ENCODE measurements around the gene MYO5B.

MYO5B gene

DNA sequence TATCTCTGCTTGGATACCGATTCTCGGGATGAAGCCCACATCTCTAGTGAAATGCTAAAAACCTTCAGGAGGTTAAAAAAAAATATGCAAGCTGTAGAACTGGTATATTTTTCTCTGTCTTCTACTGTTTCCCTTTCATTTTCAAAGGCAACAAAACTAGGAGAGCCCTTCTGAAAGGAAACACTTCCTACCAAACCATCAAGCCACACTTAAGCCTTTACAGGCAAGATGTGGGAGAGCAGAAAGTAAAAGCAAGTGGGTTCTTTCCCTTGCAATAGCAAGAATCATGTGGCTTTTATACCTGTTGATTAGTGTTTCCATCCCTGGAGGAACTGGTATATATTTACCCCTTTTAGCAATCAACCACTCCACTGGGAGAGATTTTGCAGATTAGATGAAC is 233.7 kb downstream of the MYO5B start:
- DNase-seq: no peak

DNA sequence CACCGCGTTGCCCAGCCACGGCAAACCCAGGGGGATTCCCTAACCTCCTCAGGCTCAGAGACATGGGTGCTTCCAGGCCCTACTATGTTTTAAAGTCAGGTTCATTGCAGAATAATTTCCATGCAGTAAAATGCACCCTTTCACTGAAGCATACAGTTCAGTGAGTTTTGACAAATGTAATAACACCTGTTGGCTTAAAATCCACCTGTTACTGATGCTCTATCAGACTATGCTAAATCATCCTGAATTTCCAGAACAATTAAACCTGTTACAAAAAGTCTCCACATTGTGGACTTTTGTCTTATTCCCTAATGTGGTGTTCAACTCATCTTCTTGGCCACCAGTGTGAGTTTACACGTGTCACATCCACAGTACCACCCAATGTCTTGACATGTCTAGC is 234.6 kb downstream of the MYO5B start:
- no peak for DNase-seq

DNA sequence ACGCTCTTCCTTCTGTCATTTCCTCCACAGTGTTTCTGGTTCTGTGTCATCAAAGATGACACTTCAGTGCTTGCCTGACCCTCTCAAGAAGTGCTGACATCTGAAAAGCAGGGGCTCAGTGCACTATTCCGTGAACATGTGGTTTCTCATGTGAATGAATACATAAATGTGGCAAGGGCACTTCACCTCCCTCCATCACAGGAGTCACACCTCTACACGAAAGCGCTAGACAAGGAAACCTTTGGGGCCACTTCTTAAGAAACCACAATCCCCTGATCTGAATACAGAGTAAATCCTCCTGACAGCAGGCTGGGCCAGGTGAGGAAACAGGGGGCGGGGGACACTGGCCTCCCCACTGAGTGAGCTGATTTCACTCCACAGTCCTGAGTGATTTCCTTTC is 235.8 kb downstream of the MYO5B start:
- DNase-seq: no peak

DNA sequence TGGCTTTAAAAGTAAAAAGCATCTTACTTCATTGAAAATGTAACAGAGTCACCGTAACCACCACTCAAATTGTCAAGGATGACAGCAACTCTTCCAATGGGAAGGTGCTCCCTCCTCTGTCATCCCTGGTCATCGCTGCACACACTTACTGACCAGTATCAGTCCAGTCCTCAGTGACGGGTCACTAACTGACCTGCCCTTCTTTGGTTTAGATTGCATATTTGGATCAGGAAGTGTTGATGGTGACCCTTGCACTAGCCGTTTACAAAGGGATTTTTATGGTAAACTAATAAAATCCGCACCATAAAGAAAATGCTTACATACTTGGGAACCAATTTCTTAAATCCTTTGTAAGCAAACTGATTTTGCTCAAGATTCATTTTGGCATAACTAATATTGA is 239.7 kb downstream of the MYO5B start:
- no peak for DNase-seq

DNA sequence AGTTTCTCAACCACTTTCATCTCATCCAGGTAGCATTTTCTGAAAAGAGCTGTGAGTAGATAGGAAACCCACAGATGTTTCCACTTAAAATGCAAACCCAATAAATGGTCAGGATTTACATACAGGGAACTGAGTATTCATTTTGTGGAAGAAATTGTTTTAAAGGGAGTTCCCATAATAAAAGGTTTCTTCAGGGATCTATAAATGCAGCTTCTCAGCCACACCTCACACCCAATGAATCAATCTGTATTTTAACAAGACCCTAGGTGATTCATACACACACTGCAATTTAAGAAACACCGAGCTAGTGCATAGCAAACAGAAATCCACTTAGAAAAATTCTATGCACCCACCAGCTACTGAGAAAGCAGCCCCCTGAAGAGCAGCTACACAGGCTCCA is 241.6 kb downstream of the MYO5B start:
- DNase-seq: no peak

DNA sequence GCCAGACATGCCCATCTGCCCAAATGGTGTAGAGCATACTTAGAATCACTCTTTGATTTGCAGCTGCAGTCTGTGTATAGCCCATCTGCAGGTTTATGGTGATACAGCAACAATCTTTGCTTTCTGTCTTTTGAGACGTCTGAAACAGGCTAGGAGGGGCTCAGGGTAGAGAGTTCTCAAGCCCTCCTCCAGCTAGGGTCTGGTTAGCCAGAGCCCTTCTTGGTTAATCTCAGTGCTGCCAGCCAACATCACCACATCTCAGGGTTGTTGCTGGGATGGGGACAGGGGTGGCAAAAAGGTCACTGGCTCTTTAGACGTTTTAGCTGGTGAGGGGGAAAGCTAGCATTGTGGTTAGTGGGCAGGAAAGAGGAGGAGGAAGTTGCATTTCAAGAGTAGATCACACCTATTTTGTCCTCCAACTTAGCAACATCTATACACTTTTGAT is 245.0 kb downstream of the MYO5B start:
- no peak for DNase-seq

DNA sequence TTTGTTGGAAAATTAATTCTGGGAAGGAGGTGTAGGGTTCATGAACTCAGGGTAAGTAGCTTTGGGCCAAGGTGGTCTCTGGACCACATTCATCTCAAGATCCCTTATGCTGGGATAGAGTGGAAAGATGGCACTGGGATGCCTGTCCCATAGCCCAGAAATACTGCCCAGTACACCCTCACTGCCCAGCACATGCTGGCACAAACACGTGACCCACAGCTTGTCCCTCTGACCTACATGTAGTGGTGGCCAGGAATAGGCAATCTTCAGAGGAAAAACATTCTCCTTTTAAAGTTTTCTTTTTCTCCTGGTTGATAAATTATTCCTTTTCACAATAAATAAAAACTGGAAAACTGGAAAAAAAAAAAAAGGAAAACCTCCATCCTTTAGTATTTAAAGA is 246.0 kb downstream of the MYO5B start:
- DNase-seq: no peak

DNA sequence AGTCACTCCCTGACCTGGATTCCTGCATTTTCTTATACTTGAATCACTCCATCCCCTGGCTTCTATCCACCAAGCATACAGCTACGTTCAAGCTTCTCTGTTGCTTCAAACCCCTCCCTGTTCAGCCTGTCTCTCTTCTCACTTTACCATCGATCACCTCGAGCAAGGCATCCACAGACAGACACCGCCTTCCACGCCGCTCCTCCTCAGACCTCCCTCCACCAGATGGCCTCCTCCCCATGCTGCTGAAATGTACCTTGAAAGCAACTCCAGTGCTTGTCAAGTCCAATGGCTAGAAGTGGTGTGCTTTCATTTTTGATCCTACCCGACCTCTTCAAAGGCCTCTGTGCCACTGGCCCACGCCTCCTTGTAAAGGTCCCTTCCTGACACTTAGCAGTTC is 250.3 kb downstream of the MYO5B start:
- no peak for DNase-seq

DNA sequence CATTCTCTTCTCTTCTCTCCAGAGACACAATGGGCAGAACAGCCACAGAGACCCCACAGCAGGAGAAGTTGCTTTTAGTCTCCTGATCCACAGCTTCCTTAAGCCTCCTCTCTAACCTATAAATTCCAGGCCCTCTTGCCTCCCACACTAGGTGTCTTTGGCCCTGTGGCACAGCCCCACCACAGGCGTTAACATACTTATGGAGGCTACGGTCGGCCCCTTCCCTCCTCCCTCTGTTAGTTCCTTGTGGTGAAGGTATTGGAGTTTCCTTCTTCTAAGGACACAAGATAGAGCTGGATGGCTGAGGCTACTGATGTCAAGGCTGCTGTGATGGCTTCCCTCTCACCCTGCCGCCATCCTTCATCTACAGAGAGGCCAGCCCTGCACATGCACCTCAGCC is 258.1 kb downstream of the MYO5B start:
- DNase-seq: no peak

DNA sequence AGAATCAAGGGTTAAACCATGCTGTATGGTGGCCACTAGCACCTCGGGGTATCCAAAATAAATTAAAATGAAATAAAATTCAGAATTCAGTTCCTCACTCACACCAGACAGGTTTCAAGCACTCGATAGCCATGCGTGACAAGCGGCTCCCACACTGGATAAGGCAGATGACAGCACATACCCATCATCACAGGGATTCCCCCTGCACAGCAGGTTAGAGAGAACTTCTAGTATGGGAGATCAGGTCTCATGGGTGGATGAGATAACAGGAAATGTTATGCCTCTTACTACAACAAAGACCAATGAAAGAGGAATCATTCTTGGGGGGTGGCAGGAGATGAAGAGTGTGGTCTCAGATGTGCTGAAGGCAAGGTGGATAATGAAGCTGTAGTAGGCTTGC is 259.7 kb downstream of the MYO5B start:
- DNase-seq: no peak

DNA sequence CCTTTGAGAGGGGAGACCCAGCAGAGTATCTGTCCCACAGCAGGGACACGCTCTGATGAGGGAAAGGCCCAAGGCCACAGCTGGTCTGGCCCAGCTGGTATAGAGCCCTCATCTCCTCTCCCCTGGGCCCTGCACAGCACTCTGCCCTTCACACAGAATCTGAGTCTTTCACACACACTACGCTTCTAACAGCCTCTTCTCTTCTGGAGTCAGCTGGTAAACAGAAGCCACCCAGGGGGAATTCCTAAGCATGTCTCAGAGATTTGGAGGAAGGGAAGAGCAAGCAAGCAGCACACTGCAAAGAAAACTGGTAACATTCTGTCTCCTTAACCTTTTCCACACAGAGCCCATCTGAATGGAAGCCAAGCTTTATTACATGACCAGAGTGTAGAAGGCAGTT is 260.5 kb downstream of the MYO5B start:
- DNase-seq: no peak

DNA sequence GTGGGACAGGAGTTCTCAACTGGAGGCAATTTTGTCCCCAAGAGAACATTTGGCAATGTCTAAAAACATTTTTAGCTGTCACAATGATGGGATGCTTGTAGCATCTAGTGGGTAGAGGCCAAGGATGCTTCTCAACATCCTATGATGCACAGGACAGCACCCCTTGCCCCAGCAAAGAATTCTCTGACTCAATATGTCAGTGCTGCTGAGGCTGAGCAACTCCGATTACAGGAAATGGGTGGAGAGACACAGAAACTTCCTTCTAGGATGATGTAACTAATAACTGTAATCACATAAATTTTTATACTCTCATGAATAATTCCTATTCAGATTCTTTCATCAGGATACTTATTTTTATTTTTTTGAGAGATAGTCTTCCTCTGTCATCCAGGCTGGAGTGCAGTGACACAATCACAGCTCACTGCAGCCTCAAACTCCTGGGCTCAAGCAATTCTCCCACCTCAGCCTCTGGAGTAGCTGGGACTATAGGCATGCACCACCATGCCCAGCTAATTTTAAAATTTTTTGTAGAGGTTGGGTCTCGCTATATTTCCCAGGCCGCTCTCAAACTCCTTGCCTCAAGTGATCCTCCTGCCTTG is 261.3 kb downstream of the MYO5B start:
- no peak for DNase-seq

DNA sequence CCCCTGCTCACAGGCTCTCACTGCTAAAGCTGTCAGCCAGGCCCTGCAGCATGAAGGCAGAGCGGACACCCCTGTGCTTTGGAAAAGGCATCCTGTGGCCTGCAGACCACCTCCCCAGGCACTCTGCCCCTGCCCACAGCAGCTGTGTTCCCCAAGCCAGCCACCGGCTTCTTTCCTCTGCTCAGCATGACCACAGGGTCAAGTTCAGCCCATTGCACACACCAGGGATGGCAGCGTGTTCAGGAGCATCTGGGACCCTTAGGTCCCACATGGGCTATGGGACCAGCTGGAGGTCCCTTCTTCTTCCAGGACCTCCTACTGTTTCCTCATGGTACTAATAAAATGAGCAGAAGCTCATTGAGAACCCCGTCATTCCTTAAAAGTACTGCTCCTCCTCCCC is 263.2 kb downstream of the MYO5B start:
- DNase-seq: no peak

DNA sequence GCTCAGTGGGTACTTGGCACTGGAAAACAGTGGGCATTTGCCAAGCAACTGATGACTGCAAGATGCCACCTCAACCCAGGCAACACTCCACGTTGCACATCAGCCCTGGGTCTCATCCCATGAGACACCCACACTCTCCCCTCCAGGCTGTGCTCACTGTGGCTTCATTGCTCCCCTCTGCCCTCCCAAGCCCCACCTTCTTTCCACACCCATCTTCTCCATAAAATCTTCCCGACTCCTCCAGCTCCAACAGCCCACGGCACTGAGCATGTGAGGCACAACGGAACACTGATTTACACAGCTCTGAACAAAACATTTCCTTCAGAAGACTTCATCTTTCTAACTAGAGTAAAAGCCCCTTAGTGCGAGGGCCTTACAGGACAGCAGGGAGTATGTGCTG is 263.8 kb downstream of the MYO5B start:
- DNase-seq: no peak

DNA sequence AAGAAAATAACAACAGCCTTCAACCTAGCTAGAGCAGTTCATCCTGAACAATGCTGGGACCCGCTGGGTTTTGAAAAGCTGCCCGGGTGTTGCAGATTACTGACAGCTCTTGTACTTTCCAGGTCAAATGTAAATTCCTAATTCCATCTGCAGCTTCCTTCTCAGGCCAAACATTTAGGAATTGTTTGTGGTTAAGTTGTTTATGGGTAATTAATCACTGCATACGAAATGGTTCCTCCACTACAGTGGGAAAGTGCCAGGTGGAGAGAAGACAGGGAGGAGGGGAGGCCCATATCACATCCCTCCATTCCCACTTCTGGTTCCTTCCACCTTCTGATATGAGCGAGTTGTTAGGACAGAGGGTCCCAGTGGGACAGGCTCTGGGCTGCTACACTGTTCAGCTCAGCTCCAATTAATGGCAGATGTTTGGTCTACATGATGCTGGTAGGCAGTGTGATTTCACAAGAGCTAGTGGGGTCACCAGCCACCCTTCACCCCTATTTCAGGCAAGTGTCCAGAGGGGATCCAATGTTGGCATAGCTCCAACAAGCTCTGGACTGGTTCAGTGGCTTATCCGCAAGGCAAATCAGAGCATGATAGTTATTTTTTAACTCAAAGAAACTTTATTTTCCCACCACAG is 268.7 kb downstream of the MYO5B start:
- no peak for DNase-seq

DNA sequence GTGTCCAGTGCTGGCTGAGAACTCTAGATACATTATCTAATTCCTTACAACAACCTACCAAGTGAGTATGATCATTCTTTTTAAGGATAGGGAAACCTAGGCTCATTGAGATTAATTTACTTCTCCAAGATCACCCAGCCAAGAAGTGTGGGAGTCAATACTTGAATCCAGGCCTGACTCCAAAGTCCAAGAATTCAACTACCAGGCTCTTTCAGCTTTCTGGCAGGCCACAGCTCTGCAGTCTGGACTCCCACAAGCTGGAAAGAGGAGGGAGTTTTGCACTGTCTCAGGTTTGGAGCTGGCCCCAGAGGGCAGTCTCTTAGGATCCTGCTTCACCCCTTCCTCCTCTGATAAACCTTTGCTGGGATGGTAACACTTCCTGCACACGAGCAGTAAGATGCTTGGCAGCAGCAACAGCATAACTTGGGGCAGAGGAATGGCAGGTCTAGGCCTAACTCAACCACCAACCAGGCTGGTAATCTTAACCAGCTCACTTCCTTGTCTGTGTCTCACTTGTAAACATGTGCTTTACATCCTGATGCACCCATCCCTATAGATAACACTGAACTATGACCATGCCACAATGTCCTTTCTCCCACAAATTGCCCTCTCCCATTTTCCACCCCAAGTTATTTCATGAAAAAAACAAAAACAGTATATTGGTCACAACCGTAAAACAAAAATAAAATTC is 270.5 kb downstream of the MYO5B start:
- no peak for DNase-seq

DNA sequence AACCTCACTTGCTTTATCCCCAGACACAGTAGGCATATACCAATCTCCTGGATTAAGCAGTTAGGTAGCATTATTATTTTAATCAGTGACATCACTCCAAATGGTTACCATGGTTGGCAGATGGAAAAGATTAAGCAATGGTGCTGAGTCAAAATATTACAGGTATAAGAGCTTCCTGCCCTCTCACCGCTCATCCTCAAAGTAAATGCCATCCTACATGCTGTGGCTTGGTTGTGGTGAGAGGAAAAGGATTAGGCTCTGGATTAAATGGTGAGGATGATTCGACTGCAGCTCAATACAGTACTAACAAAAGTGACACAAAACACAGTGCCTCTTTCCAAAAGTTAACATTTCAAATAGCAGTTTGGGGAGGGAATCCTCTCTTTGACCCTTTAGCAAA is 272.7 kb downstream of the MYO5B start:
- no peak for DNase-seq

DNA sequence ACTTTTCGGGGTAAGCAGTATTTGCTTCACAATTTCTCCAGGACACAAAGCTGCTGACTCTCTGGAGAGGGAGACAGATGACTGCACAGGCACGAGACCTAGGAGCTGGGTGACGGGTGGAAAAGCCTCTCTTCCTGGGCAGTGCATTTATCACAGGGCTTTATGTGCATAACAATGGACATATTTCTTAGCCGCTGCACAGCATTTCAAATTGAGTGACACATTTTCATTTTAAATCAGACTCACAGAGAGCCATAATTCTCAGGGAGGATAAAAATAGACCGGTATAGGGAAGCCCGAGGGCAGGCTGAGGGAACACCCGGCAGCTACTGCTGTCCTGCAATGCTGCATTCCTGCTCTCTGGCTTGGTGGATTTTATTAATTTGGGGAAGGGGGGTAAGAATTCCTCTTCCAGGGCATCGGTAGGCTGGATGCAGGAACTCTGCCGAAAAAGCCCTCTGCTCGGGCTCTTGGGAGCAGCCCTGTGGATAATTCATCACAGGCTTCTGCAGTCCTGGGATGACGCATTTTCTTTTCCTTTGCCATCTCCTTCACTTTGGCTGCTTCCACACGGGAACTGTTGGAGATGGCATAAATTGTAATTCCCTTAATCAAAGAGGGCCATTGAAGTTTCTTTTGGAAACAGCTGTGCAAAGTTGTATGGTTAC is 273.5 kb downstream of the MYO5B start:
- no peak for DNase-seq

DNA sequence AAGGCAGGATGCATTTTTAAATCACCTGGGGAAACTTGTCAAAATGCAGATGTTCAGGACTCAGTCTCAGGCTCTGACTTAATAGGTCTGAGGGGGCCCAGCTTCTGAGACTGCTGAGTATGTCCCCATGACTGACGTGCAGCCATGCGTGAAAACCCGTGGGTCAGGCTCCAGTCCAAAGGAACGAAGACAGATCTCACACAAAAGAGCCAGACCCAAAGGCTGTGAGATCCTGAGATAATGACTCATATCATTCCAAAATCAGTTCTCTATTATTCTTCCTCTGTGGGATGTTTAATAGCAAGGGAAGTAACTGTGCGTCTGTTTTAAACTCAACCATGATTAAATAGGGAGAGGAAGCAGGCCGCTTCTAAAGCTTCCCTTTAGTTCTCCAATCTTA is 274.2 kb downstream of the MYO5B start:
- DNase-seq: no peak

DNA sequence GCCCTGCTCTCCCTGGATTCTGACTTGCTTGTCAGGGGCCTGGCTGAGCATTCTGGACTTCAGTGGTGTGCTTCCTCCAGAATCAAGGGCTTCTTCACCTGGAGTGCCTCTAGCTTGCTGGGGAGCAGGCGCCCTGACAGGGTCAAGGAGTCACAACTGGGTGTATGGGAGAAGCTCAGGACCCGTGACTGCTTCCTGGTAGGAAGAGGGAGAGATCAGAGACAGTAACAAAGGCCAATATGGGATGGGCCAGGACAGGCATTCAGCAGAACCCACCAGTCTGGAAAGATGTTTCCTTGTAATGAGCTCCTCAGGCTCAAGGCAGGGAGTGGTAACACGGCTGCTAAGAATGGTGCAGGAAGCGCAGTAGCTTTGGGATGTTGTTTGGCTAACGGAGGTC is 277.2 kb downstream of the MYO5B start:
- no peak for DNase-seq

DNA sequence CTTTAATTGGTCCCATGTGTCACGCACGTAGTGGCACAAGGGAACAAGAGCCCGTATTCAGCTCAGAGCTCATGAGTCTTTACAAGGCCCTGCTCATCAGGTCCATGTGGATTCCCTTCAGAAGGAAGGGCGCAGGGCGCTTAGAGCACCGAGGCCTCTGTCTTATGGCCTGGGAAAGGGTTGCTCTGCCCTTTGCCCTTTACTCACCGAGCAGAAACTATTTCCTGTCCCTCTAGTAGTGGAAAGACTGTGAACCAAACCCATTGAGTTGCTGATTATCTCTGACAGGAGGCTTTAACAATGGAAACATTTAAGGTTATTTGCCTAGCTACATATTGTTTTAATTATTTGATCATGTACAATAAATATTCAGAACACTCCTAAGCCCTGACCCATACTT is 279.6 kb downstream of the MYO5B start:
- DNase-seq: no peak

DNA sequence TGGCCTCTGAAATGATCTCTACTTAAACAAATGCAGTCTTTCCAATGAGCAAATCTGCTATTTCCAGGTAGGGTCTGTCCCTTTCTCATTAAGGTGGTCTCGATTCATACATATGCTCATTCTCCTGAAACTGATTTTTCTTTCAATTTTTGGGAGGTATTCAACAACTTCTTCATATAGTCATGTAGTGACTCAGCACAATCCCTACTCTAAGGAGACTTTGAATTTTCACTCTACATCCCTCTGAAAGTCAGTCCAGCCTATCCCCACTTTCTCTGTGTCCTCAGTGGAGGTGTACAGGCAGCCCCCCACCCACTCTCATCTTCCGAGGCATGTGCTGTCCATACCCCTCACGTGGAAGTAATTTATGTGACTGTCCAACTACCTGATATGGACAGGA is 281.7 kb downstream of the MYO5B start:
- DNase-seq: no peak

DNA sequence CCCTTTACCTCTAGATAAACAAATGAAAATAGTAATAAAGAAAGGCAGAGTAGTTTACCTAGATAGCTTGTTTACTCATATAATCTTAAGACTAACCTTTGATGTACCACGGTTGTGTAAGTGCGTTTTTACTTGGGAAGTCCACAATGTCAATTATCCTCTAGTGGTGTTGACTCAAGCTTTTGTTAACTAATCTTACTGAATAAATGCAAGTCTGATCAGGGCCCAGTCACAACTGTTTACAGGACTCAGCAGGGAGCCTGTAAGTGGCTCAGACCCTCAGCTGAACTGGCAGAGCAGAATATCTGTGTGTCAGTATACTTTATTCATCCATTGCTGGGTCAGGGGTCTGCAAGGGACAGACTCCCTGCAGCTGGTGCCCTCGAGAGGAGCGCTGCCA is 283.5 kb downstream of the MYO5B start:
- no peak for DNase-seq

DNA sequence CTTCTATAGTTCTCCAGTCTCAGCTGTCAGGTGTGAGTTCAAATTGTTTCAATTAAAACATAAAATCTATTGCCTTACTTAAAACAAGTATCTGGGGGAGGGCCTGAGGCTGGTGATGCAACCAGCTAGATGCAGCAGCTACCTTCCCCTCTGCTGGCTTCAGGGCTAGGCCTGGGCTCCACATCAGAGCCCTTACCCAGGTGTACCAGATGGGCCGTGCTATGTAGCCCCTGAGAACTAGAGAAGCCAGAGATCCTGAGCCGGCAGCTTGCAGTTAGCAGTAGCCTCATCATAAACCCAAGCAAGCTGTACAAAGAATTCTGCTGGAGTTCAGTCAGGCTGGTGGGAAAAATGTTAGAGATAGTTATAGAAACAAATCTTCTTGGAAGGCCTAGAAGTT is 284.0 kb downstream of the MYO5B start:
- DNase-seq: no peak

Measured in NCI-H2029 (cell line).